HepG2 (cell line): ENCODE measurements around the gene TK2. TPM values are rescaled to one million over a fixed set of nuclear protein-coding genes. Genes with fewer than 3 reads are reported as not detected.

Experiments used
- CHD2 ChIP-seq: IDR thresholded peaks from 2 replicates; pipeline ENCODE4 v1.6.1; 2011; ENCODE audit warnings: low read depth, low read length, improper control_type of control experiment
- GMEB1 ChIP-seq: sonication (generic); formaldehyde crosslinking; IDR thresholded peaks from 2 replicates; pipeline ENCODE4 v1.5.1; 2020; ENCODE audit warnings: missing genetic modification reagents, mild to moderate bottlenecking, borderline replicate concordance
- HMGXB4 ChIP-seq, 2 experiments: sonication (generic) in 1 of 2; formaldehyde crosslinking in 1 of 2; IDR thresholded peaks; 2 replicates each; pipeline versions ENCODE4 v1.4.0 to v1.6.1; 2018 to 2020; ENCODE audit warnings: missing genetic modification reagents in 2 of 2, borderline replicate concordance in 1 of 2, low read depth in 1 of 2, mild to moderate bottlenecking in 1 of 2, missing biosample characterization in 1 of 2
- KDM5A ChIP-seq: fragments of 200-600 bp; sonication (generic); IDR thresholded peaks from 2 replicates; pipeline ENCODE4 v1.7.0; 2018; ENCODE audit warnings: antibody characterized with exemption, mild to moderate bottlenecking, low read length, borderline replicate concordance
- NCOA5 ChIP-seq: sonication (generic); formaldehyde crosslinking; IDR thresholded peaks from 2 replicates; pipeline ENCODE4 v1.4.0; 2020; ENCODE audit warnings: missing genetic modification reagents
- NFYB ChIP-seq: sonication (generic); formaldehyde crosslinking; IDR thresholded peaks from 2 replicates; pipeline ENCODE4 v1.4.0; 2020; ENCODE audit warnings: missing genetic modification reagents
- NPAS2 ChIP-seq: sonication (generic); formaldehyde crosslinking; IDR thresholded peaks from 2 replicates; pipeline ENCODE4 v1.8.0; 2022; ENCODE audit warnings: mild to moderate bottlenecking, missing genetic modification reagents, borderline replicate concordance
- PCBP2 ChIP-seq: fragments of 200-400 bp; formaldehyde crosslinking; optimal IDR thresholded peaks from 2 replicates; pipeline ENCODE3; 2018; ENCODE audit warnings: low read length, low read depth; ENCODE audit not compliant: poor library complexity, severe bottlenecking
- XRCC5 ChIP-seq: fragments of 200-400 bp; formaldehyde crosslinking; optimal IDR thresholded peaks from 2 replicates; pipeline ENCODE3; 2017; ENCODE audit warnings: mild to moderate bottlenecking, low read length
- ZNF225 ChIP-seq: sonication (generic); formaldehyde crosslinking; IDR thresholded peaks from 2 replicates; pipeline ENCODE4 v1.4.0; 2020; ENCODE audit warnings: mild to moderate bottlenecking, missing genetic modification reagents
- ZNF333 ChIP-seq: sonication (generic); formaldehyde crosslinking; IDR thresholded peaks from 2 replicates; pipeline ENCODE4 v1.4.0; 2020; ENCODE audit warnings: mild to moderate bottlenecking, missing genetic modification reagents, borderline replicate concordance
- ZNF431 ChIP-seq: sonication (generic); formaldehyde crosslinking; IDR thresholded peaks from 2 replicates; pipeline ENCODE4 v1.9.0; 2022; ENCODE audit warnings: missing genetic modification reagents, low read depth, mild to moderate bottlenecking, borderline replicate concordance
- ZNF605 ChIP-seq: sonication (generic); formaldehyde crosslinking; IDR thresholded peaks from 2 replicates; pipeline ENCODE4 v1.8.0; 2022; ENCODE audit warnings: mild to moderate bottlenecking, missing genetic modification reagents
- ZNF674 ChIP-seq: sonication (generic); formaldehyde crosslinking; IDR thresholded peaks from 2 replicates; pipeline ENCODE4 v1.5.0; 2020; ENCODE audit warnings: low read depth, mild to moderate bottlenecking, missing genetic modification reagents
- polyA plus RNA-seq, 8 experiments: library from polyadenylated mRNA; depleted of rRNA in 3 of 8; stranded (reverse) in 7 of 8; unstranded in 1 of 8; fragments of >200 nt; fragmentation: Illumina TruSeq in 4 of 8; extraction: Trizol in 4 of 8; gene quantifications; 2 replicates each; pipeline versions ENCODE4 v1.2.1 to v1.2.3, GENCODE V29; 2011 to 2016; ENCODE audit warnings: low read depth in 4 of 8, missing spikeins in 1 of 8, mixed read lengths in 1 of 8; ENCODE audit not compliant: insufficient read depth in 1 of 8
- total RNA-seq, 5 experiments: library from RNA; depleted of rRNA; stranded (reverse); fragments of >200 nt; fragmentation: Illumina TruSeq; extraction: Trizol; gene quantifications; 2 replicates each; pipeline ENCODE4 v1.2.3, GENCODE V29; 2016; ENCODE audit warnings: low read depth in 1 of 5
- TF ChIP-seq, protein P1 (sequence below): sonication (generic); formaldehyde crosslinking; IDR thresholded peaks from 2 replicates; pipeline ENCODE4 v1.8.0; 2022; ENCODE audit warnings: mild to moderate bottlenecking, missing genetic modification reagents, borderline replicate concordance
- TF ChIP-seq, protein P2 (sequence below): sonication (generic); formaldehyde crosslinking; IDR thresholded peaks from 2 replicates; pipeline ENCODE4 v1.4.0; 2020; ENCODE audit warnings: missing genetic modification reagents, borderline replicate concordance
- TF ChIP-seq, protein P3 (sequence below): sonication (generic); formaldehyde crosslinking; IDR thresholded peaks from 2 replicates; pipeline ENCODE4 v1.8.1; 2022; ENCODE audit warnings: mild to moderate bottlenecking, missing genetic modification reagents

Gene TK2
- total and polyA plus RNA-seq, 2 of the 13 experiments (the other 11 are each of a cell fraction or from before 2014, with no cell fraction given): 18.7 to 21.0 TPM

DNA sequence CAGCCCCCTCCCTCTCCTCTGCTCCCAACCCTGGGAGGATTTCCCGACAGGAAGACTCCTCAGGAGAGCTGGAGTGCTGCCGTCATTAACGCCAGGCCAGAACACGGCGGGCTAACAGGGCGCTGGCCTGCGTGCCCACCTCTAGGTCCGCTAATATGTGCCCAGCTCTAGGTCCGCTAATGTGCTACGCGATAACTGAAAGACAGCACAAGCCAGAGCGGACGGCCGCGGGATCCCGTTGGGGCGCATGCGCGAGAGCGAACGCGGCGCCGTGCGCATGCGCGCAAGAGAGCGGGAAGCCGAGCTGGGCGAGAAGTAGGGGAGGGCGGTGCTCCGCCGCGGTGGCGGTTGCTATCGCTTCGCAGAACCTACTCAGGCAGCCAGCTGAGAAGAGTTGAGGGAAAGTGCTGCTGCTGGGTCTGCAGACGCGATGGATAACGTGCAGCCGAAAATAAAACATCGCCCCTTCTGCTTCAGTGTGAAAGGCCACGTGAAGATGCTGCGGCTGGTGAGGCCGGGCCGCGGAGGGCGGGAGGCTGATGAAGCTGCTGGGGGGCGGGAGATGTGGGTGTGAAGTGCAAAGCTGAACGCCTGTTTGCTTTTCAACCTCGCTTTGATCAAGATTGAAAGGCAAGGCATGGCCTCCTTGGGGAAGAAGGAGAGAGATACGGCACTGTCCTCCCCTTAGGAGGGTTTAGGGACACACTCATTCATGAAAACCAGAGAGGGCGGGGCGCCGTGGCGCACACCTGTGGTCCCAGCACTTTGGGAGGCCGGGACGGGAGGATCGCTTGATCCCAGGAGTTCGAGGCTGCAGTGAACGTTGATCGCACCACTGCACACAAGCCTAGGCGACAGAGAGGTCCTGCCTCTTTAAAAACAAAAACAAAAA lies 2.6 kb upstream of the TK2 start, which contains the start of gene CKLF (continued):
- no peak for TF ChIP-seq PCBP2
- TF ChIP-seq XRCC5: no peak
- 0 out of 2 replicates have a peak, but pooled peaks have one; percentile 51 for TF ChIP-seq NCOA5 (CRISPR knock-in tag)
- peak; percentile 92 for TF ChIP-seq ZNF431 (CRISPR knock-in tag)
- peak; percentile 90 for TF ChIP-seq ZNF333 (CRISPR knock-in tag)
- TF ChIP-seq, protein P1, sequence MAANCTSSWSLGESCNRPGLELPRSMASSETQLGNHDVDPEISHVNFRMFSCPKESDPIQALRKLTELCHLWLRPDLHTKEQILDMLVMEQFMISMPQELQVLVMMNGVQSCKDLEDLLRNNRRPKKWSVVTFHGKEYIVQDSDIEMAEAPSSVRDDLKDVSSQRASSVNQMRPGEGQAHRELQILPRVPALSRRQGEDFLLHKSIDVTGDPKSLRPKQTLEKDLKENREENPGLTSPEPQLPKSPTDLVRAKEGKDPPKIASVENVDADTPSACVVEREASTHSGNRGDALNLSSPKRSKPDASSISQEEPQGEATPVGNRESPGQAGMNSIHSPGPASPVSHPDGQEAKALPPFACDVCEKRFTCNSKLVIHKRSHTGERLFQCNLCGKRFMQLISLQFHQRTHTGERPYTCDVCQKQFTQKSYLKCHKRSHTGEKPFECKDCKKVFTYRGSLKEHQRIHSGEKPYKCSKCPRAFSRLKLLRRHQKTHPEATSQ (CRISPR knock-in tag): peak; percentile 90; the same call in 1 of the 2 replicates
- TF ChIP-seq ZNF225 (CRISPR knock-in tag): peak; percentile 98; the same call in 1 of the 2 replicates
- peak; percentile 100 for TF ChIP-seq ZNF605 (CRISPR knock-in tag)
- peak; percentile 47 for TF ChIP-seq KDM5A
- TF ChIP-seq, protein P2, sequence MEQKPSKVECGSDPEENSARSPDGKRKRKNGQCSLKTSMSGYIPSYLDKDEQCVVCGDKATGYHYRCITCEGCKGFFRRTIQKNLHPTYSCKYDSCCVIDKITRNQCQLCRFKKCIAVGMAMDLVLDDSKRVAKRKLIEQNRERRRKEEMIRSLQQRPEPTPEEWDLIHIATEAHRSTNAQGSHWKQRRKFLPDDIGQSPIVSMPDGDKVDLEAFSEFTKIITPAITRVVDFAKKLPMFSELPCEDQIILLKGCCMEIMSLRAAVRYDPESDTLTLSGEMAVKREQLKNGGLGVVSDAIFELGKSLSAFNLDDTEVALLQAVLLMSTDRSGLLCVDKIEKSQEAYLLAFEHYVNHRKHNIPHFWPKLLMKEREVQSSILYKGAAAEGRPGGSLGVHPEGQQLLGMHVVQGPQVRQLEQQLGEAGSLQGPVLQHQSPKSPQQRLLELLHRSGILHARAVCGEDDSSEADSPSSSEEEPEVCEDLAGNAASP: peak; percentile 36
- TF ChIP-seq NPAS2: 0 out of 2 replicates have a peak, but pooled peaks have one; percentile 14
- TF ChIP-seq, protein P3, sequence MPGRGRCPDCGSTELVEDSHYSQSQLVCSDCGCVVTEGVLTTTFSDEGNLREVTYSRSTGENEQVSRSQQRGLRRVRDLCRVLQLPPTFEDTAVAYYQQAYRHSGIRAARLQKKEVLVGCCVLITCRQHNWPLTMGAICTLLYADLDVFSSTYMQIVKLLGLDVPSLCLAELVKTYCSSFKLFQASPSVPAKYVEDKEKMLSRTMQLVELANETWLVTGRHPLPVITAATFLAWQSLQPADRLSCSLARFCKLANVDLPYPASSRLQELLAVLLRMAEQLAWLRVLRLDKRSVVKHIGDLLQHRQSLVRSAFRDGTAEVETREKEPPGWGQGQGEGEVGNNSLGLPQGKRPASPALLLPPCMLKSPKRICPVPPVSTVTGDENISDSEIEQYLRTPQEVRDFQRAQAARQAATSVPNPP (CRISPR knock-in tag): peak; percentile 97
- TF ChIP-seq NFYB (CRISPR knock-in tag): peak; percentile 35; the same call in 1 of the 2 replicates
- TF ChIP-seq CHD2: peak; percentile 88
- TF ChIP-seq HMGXB4 (CRISPR knock-in tag; IDR thresholded peaks at IDR 0.05; ENCODE audit: borderline replicate concordance in 1 of 2, low read depth in 1 of 2): peak; percentile 87 to 93
- peak; percentile 87; the same call in 1 of the 2 replicates for TF ChIP-seq ZNF674 (CRISPR knock-in tag)
- peak; percentile 90 for TF ChIP-seq GMEB1 (CRISPR knock-in tag)
